CD4-positive, alpha-beta T cell treated with Interleukin-17A for 4 hours (primary cell): ENCODE results near the gene KCNG3.
A peak's percentile ranks its signal among the peaks of the same experiment; 100 is the strongest.

Experiments used
- DNase-seq: peaks from one replicate; pipeline ENCODE4 v3.0.0-alpha.2; 2020; ENCODE audit warnings: mixed read lengths

Gene KCNG3, protein sequence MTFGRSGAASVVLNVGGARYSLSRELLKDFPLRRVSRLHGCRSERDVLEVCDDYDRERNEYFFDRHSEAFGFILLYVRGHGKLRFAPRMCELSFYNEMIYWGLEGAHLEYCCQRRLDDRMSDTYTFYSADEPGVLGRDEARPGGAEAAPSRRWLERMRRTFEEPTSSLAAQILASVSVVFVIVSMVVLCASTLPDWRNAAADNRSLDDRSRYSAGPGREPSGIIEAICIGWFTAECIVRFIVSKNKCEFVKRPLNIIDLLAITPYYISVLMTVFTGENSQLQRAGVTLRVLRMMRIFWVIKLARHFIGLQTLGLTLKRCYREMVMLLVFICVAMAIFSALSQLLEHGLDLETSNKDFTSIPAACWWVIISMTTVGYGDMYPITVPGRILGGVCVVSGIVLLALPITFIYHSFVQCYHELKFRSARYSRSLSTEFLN

DNA sequence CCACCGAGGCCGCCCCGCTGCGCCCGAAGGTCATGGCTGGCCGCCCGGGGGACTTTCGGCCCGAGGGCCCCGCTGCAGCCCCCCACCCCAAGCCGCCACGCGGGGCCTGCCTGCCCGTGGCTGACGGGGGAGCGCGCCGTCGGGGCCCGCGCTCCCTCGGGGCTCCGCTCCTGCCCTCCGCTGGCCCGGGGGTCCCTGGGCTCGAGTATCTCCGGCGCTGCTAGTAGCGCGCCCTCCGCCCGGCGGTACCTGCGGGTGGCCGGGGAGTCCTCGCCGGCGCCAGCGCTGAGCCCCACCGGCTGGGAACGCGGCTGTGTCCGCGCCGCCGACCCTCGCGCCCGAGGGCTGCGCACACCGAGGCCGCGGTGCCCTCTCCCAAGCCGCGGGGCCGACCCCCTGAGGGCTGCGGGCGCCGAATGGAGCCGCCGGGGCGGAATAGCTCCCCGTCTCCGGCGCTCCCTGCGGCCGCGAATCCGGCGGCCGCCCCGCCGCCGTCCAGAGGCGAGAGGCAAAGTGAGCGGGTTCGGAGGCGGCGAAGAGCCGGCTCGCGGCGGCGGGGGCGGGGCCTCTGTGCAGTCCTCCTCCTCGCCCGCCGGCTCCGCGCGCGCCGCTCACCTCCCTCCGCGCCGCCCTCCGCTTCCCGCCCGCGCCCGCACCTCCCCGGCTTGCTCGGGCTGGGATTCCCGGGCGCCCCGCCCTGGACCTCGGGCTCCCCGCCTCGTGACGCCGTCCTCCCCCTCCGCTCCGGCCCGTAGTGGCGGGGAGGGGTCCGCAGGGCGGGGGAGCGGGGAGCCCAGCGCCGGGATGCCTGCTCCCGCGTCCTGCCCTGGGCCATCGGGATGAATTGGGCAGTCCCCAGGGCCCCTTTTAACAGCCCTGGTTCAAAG lies at the start of gene KCNG3:
TSS of gene KCNG3 (minus strand) at position 515 of the 887 bp plus-strand sequence. CDS start at position 34, 481 bp downstream.
- DNase-seq: peak; percentile 82

DNA sequence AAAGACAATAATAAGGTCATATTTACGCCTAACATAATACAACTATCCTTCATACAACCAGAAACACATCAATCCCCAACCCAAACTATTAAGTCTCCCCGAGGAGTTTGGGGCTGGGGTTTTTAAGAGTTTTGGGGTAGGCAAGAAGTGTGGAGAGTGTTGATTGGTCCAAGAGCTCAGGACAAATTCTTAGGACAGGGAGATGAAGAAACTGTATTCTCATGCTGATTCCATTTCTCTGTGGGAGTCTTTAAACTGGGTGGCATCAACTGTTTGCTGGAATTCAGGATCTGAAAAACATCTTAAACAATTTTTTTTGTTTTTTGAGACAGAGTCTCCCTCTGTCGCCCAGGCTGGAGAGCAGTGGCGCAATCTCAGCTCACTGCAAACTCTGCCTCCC lies 49.1 kb upstream of the KCNG3 start:
- DNase-seq: no peak

DNA sequence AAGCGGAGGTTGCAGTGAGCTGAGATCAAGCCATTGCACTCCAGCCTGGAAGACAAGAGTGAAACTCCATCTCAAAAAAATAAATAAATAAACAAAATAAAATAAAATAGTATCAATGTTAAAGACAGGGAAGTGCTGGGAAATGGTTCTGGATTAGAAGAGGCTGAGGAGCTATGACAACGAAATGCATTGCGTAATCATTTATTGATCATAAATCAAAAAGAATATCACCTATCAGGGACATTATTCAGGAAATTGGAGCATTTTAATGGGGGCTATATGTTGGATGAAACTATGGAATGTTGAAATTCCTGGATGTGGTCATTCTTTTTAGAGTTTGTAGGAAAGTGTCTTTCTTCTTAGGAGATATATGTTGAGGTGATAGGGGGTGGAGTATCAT lies 43.7 kb upstream of the KCNG3 start:
- DNase-seq: no peak

DNA sequence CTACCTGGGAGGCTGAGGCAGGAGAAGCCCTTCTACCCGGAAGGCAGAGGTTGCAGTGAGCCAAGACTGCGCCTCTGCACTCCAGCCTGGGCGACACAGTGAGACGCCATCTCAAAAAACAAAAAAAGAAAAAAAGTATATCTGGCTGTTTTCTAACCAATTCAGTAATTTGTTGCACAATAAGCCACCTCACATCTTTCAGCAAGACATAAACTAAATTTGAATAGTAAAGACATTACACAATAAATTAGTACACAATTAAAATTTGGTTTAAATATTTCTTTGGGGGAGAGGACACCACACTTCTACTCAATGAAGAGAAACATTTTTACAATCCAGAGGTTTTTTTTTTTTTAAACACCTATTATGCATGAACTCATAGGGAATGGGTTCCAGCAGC lies 38.6 kb upstream of the KCNG3 start:
- DNase-seq: no peak

DNA sequence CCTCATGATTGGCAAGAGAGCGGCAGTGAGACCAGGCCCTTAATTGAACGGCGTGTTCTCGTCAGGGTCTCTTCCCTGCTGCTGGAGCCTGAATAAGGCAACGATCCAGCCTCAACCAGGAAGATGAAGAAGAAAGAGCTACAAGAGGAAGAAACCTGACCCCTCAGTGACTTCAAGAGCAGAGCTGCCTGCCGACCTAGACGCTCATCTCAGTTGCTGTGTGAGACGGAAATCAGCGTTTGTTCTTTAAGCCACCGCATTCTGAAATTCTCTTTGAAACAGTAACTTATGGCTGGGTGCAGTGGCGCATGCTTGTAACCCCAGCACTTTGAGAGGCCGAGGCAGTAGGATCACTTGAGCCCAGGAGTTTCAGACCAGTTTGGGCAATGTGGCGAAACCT lies 29.6 kb upstream of the KCNG3 start:
- peak; percentile 42 for DNase-seq

DNA sequence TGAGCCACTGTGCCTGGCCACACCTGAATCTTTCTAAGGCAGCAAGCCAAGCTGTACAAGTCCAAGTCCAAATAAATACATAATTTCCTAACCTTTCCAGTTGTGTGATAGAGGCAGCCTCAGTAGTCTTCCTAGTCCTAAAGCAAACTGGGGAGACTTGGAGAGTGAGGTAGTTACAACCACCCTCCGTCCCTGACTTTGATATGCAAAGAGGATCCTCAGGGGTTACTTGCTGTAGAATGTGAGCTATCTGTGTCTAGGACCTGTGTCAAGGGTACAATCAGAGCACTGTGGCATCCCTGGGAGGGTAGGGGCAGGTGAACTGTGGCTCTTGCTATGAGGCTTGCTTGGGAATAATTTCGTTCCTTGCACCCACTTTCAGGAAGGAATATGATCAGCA lies 28.3 kb upstream of the KCNG3 start:
- no peak for DNase-seq

DNA sequence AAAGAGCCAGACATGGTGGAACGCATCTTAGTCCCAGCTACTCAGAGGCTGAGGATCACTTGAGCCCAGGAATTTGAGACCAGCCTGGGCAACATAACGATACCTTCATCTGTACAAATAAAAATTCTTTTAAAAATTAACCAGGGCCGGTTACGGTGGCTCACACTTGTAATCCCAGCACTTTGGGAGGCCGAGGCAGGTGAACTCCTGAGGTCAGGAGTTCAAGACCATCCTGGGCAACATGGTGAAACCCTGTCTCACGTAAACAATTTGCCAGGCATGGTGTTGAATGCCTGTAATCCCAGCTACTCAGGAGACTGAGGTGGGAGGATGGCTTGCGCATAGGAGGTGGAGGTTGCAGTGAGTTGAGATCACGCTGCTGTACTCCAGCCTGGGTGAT lies 25.8 kb upstream of the KCNG3 start:
- DNase-seq: no peak

DNA sequence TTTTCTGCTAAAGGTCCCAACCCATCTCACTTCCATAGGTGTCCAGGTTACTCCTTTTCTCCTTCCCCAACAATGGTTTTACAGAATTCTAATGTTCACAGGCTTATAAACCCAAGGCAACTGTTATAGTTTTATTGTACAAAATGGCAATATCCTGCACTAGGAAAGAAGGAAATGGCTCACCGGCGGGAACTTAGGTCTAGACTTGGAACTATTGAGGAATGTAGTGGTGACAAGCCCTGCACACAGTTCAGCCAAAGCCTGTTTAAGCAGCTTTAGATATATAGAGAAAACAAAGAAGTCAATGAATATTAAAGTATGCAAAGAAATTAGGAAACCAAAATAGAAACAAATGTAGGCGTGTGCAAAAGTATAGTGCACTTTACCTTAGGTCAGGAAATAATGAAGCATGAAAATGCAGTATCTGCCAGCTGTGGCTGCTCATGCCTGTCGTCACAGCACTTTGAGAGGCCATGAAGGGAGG lies 22.7 kb upstream of the KCNG3 start:
- DNase-seq: no peak

DNA sequence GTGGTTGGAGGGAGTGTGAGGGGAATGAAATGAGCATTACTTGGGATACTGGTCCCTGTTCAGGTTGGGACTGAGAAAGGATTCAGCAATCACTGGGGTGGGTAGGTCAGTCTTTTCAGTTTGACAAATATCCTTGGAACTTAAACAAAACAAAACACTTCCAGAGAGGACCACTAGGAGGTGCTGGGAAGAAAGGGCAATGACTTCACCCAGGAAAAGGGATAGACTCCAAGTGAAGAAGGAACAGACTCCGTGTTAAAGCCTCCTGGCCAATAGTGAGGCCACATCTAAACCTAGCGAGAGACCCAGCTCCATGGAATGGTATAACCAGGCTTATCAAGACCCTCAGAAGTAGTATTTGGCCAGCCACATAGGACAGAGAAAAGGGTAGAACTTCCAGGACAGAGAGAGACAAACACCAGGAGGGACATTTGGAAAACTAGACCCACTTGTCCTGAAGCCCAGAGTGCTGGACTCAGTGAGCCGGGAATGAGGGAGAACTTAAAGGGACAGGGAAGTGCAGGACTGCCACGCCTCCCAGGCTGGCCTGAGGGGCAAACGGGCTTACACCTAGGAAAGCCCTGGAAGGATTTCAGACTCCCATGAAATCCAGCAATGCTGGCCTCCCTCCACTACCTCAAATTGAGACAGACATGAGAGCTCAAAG lies 19.6 kb upstream of the KCNG3 start:
- DNase-seq: peak; percentile 28

DNA sequence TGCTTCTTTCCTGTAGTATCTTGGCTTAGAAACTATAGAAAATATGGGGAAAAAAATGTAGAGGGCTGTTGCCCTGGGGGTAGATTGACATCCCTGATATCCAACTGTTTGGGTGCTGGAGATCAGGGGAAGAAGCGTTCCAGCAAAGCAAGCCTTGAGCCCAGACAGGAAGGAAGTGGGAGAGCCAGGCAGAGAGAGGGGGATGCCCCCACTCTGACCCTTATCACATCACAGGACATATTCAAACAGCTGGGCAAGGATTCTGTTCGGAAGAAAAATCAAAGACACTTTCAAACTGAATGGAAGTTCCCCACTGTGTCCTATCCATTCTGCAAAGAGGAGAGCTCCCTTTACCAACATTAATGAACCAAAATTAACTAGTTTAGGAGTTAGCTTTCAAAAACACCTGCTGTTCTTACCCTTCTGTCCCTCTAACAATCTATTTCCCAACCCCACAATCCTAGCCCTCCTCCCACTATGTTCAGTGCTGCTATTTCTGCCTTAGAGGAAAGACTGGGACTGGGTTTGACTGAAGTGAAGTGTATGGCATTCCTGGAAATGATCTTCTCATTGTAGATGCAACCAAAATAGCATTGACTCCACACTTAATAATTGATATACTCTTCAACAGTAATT lies 16.9 kb upstream of the KCNG3 start:
- DNase-seq: no peak

DNA sequence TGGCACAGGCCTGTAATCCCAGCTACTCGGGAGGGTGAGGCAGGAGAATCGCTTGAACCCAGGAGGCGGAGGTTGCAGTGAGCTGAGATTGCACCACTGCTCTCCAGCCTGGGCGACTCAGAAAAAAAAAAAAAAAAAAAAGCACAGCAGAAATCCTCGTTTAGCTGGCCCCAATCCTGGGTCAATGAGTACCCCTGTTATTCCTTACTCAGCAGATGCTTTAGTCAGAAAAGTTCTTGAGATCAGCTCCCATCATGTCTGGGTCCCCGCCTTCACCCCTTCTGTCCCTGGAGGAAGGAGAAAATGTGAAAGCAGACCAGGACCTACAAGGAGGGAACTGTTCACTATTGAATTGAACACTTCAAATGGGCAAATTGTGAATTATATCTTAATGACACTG lies 16.4 kb upstream of the KCNG3 start:
- no peak for DNase-seq

DNA sequence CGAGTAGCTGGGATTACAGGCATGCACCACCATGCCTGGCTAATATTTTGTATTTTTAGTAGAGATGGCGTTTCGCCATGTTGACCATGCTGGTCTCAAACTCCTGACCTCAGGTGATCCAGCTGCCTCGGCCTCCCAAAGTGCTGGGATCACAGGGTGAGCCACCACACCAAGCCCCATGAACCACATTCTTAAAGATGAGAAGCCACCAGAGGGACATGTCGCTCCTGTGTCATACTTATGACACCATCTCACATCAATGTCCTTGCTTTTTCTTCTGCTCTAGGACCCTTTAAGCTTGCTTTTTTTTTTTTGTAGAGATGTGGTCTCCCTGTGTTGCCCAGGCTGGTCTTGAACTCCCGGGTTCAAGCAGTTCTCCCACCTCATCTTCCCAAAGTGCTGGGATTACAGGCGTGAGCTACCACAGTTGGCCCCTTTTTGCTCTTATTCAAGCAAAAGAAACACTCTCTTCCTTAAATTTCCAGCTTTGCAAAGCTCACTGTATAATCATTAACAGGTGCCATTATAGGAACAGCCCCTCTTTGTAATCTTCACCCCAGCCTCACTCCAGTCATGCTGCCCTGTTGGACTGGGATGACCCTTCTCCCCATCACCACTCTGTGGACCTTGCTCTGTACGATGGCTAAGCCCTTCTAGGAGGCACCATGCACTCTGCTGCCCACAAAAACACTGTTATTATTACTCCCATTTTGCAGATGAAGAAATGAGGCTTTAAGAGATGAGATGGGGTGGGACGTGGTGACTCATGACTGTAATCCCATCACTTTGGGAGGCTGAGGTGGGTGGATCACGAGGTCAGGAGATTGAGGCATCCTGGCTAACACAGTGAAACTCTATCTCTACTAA lies 10.8 kb upstream of the KCNG3 start:
- DNase-seq: no peak

DNA sequence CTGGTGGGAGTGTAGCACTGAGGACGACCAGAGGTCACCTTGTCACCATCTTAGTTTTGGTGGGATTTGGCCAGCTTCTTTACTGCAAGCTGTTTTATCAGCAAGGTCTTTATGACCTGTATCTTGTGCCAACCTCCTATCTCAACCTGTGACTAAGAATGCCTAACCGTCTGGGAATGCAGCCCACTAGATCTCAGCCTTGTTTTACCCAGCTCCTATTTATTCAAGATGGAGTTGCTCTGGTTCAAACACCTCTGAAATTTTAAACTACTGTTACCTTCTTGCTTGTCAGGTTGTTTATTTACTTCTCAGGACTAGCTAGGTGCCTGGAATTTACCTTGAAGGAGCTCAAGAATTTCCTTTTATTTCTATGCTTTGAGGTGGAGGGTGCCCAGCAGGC lies 9.5 kb upstream of the KCNG3 start:
- DNase-seq: no peak

DNA sequence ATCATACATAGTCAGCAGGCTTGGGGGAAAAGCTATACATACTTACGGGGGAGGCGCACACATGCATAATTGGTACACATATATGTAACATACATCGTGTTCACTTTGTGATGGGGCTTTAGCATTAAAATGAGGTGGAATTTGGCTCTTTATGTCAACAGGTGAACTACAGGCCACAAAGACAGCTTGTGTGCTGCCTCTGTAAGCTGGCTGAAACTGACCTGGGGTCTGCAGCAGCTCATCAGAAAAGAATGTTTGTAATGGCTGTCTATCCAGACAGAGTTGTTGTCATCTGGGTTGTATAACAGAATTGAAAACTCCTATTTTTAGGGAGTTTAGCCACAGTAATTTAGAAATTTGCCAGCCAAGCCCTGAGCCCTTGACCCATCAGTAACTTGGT lies 4.7 kb upstream of the KCNG3 start:
- DNase-seq: no peak

DNA sequence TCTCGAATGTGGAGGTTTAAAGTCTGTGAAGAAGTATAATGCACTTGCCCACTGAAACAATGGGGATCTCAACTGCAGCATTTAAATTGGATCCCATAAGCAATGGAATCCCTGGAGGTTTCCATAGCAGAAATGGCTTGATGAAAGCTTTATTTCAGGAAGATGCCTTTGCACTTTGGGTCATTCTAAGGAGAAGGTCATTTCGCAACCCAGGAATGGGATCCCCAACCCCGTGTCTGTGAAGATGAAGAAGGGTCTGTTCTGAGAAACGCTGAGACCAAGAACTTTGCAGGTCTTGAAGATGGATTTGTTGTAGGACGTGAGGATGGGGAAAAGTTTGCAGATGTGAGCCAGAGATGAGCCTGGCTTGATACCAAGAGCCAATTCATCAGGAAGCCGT lies 1.8 kb upstream of the KCNG3 start:
- DNase-seq: no peak

DNA sequence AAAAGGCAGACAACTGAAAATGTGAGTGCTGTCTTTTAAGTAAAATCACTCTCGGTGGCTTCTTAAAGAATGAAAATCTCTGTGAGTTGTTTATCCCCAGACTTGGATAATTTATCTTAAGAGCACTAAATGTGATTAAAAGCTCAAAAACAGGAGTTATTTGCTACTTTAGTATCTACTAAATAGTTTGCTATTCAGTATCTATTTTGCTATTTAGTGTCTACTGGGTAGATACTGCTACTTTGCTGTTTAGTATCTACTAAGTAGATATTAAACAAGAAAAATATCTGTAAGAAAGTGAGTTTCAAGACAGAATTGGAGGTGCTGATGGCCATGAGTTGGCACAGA lies 1.4 kb upstream of the KCNG3 start:
- no peak for DNase-seq

DNA sequence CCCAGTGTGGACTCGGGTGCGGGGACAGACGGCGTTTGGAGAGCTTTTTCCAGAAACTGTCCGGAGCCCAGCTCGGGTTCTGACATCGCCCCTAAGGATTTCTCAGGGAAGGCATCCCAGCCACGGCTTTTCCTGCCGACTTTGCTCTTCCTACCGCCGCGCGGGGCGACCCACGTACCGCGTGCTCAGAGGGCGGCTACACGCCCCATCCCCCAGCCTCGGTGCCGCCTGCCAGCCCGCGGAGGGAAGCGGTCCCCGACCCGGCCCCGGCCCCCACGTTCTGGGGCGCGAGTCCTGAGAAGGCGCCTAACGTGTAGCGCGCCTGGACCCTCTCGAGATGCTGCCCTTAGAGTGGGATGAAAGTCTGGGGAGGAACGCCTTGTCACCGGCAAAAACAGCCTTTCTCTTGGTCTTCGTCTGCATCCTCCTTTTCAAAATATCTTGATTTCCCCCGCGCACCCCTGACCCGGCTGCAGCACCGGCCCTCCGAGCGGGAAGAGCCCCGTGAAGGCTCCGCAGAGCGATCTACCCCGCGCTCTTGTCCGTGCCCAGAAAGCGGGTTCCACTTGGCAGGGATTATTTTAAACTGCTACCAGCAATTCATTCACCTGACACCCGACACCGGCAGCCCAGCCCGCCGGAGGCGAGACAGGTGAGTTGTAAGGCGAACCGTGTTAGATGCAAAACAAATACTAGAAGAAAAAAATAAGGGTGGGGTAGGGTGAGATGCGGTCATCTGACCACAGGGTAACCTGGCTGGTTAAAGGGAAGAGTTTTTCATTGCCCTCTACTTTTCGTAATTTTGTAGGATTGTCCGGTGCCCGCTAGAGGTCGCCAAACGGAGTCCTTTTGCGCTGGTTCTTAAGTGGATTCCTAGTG lies 812 bp upstream of the KCNG3 start:
- DNase-seq: peak; percentile 81

DNA sequence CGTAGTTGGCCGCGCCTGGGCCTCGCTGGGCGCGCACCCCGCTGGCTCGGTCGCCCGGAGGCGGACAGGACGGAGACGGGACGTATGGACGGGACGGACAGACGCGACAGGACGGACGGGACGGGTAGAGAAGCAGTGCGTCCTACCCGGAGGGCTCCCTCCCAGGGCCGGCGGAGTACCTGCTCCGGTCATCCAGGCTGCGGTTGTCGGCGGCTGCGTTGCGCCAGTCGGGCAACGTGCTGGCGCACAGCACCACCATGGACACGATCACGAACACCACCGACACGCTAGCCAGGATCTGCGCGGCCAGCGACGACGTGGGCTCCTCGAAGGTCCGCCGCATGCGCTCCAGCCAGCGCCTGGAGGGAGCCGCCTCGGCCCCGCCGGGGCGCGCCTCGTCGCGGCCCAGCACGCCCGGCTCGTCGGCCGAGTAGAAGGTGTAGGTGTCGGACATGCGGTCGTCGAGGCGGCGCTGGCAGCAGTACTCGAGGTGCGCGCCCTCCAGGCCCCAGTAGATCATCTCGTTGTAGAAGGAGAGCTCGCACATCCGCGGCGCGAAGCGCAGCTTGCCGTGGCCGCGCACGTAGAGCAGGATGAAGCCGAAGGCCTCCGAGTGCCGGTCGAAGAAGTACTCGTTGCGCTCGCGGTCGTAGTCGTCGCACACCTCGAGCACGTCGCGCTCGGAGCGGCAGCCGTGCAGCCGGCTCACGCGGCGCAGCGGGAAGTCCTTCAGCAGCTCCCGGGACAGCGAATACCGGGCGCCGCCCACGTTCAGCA lies 903 bp downstream of the KCNG3 start:
- peak; percentile 57 for DNase-seq

DNA sequence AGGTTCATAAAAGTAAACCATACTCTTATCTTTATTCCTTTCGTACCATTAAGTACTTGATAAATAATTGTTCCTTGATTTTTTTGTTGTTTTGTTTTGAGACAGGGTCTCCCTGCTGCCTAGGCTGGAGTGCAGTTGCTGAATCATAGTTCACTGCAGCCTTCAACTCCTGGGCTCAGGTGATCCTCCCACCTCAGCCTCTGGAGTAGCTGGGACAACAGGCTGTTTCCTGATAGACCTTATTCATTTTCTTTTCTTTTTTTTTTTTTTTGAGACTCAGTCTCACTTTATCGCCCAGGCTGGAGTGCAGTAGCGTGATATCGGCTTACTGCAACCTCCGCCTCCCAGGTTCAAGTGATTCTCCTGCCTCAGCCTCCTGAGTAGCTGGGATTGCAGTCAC lies 5.5 kb downstream of the KCNG3 start:
- no peak for DNase-seq
